Tibial nerve (tissue), 4 donors: ENCODE data around the gene NRSN2. TPM values are rescaled to one million over a fixed set of nuclear protein-coding genes. Genes with fewer than 3 reads are reported as not detected.

Experiments
- DNase-seq, 2 donors: peaks; one replicate each; pipeline ENCODE4 v3.0.0-alpha.2; 2019; ENCODE audit warnings: low spot score in 2 of 2
- H3K27ac ChIP-seq, 4 donors: fragments of 200-600 bp; sonication (generic) in 3 of 4; one replicate each; pipeline ENCODE4 v1.5.1; 2017 to 2019; ENCODE audit warnings: mild to moderate bottlenecking in 1 of 4
- H3K27me3 ChIP-seq, 2 donors: fragments of 200-600 bp; sonication (generic) in 1 of 2; one replicate each; pipeline versions ENCODE4 v1.5.1 to v1.6.0; 2017 to 2019
- H3K36me3 ChIP-seq, 3 donors: fragments of 200-600 bp; sonication (generic); one replicate each; pipeline ENCODE4 v1.5.1; 2018 to 2019
- H3K4me1 ChIP-seq, 4 donors: fragments of 200-600 bp; sonication (generic) in 3 of 4; one replicate each; pipeline ENCODE4 v1.5.1; 2017 to 2019
- H3K4me3 ChIP-seq, 4 donors: fragments of 200-600 bp; sonication (generic) in 3 of 4; one replicate each; pipeline ENCODE4 v1.5.1; 2017 to 2019; ENCODE audit warnings: mild to moderate bottlenecking in 1 of 4, moderate library complexity in 1 of 4
- H3K9me3 ChIP-seq, 4 donors: fragments of 200-600 bp; sonication (generic) in 3 of 4; one replicate each; pipeline ENCODE4 v1.5.1; 2017 to 2019
- CTCF ChIP-seq, 5 experiments: fragments of 200-600 bp in 3 of 5; fragments of 450-650 bp in 2 of 5; sonication (generic) in 3 of 5; IDR thresholded peaks; one replicate each; pipeline ENCODE4 v1.5.1; 2016 to 2019; ENCODE audit warnings: antibody characterized with exemption in 5 of 5, mild to moderate bottlenecking in 3 of 5, moderate library complexity in 2 of 5
- EP300 ChIP-seq, 2 donors: sonication (generic); formaldehyde crosslinking; IDR thresholded peaks; one replicate each; pipeline ENCODE4 v1.6.1; 2017; ENCODE audit warnings: antibody characterized with exemption in 2 of 2, mild to moderate bottlenecking in 1 of 2
- POLR2A ChIP-seq, 2 donors: fragments of 450-650 bp; IDR thresholded peaks; one replicate each; pipeline ENCODE4 v1.6.1; 2017; ENCODE audit warnings: antibody characterized with exemption in 2 of 2, mild to moderate bottlenecking in 2 of 2, moderate library complexity in 2 of 2
- WGBS, 2 donors: methylation state at CpG; one replicate each; pipeline ENCODE4 v1.1.5; 2018; 5-methylcytosine and 5-hydroxymethylcytosine counted together
- total RNA-seq, 4 donors: library from RNA; depleted of rRNA; stranded (reverse); fragments of >200 nt; gene quantifications; one replicate each; pipeline ENCODE4 v1.1.0, GENCODE V29; 2016

Gene NRSN2
- total RNA-seq, 4 donors from 2014 or later = 20.6 to 34.1 (median 26.2) TPM

- H3K36me3 ChIP-seq = no peaks in the 10 kb centered on the region
- H3K9me3 ChIP-seq = no peaks in the 10 kb centered on the region
- peaks cover 0 to 14% (median 4%) of the 10 kb centered on the region in 4 donors for H3K4me1 ChIP-seq
- H3K4me3 ChIP-seq = no peak overlapping the region
- TF ChIP-seq CTCF (IDR thresholded peaks at IDR 0.05) (no peak), EP300 (IDR thresholded peaks at IDR 0.05) (no peak), POLR2A (IDR thresholded peaks at IDR 0.05) (no peak)
- H3K27ac ChIP-seq = no peak overlapping the region
- DNase-seq = no peak
- no peaks in the 10 kb centered on the region for H3K27me3 ChIP-seq
- 95 to 97% methylated on average over 4 of the region's 4 CpGs for WGBS, 2 donors
Observed at GRCh38 chr20:404088-404487, 57.2 kb downstream of the NRSN2 start.

Other genes with a start within 250 kb of the NRSN2 start
- not detected for gene DEFB126, start 204.5 kb upstream of the NRSN2 start, total RNA-seq
- not detected for gene DEFB127, start 189.7 kb upstream of the NRSN2 start, total RNA-seq
- gene DEFB128, start 157.4 kb upstream of the NRSN2 start, total RNA-seq = not detected
- gene DEFB129, start 119.9 kb upstream of the NRSN2 start, total RNA-seq = not detected
- under 1 TPM in 1 of 4 donors, not detected in 3; 0.66 TPM for gene DEFB132, start 89.4 kb upstream of the NRSN2 start, total RNA-seq
- 1 to 10 TPM; 3.5 to 8.7 (median 4.5) TPM for gene C20orf96, start 56.4 kb upstream of the NRSN2 start, total RNA-seq
- gene ZCCHC3, start 49.5 kb upstream of the NRSN2 start, total RNA-seq = 10 to 100 TPM; 12.0 to 24.9 (median 20.6) TPM
- 1 to 10 TPM; 4.6 to 9.8 (median 8.6) TPM for gene SOX12, start 21.6 kb upstream of the NRSN2 start, total RNA-seq
- gene TRIB3, start 33.6 kb downstream of the NRSN2 start, total RNA-seq = 10 to 100 TPM in 1 of 4 donors, 1 to 10 TPM in 3; 4.5 to 10.5 (median 5.9) TPM
- gene RBCK1, start 61.2 kb downstream of the NRSN2 start, total RNA-seq = 100 to 1,000 TPM in 3 of 4 donors, 10 to 100 TPM in 1; 93.5 to 149 (median 118) TPM
- 10 to 100 TPM; 38.5 to 52.0 (median 44.3) TPM for gene TBC1D20, start 115.4 kb downstream of the NRSN2 start, total RNA-seq
- 10 to 100 TPM; 60.7 to 73.0 (median 64.1) TPM for gene CSNK2A1, start 196.7 kb downstream of the NRSN2 start, total RNA-seq